Liver (tissue), 3 donors: ENCODE data around the gene DNAH10.

Source experiments
- ATF3 ChIP-seq: IDR thresholded peaks from 2 replicates; pipeline ENCODE4 v1.6.1; 2016; ENCODE audit warnings: antibody characterized with exemption
- CTCF ChIP-seq: fragments of 150-350 bp; IDR thresholded peaks from 2 replicates; pipeline ENCODE4 v1.5.1; 2017; ENCODE audit warnings: improper control_type of control experiment, low read depth, low read length; ENCODE audit not compliant: missing input control
- EGR1 ChIP-seq, 2 donors: IDR thresholded peaks; 2 replicates each; pipeline ENCODE4 v1.6.1; 2016 to 2018; ENCODE audit warnings: antibody characterized with exemption in 2 of 2, low read depth in 2 of 2
- FOXA2 ChIP-seq: IDR thresholded peaks from 2 replicates; pipeline ENCODE4 v1.6.1; 2016; ENCODE audit warnings: antibody characterized with exemption
- GABPA ChIP-seq, 2 donors: IDR thresholded peaks in 1 of 2; conservative IDR thresholded peaks in 1 of 2; 2 replicates each; pipeline ENCODE4 v1.6.1; 2016; ENCODE audit warnings: antibody characterized with exemption in 2 of 2, mild to moderate bottlenecking in 1 of 2, moderate library complexity in 1 of 2
- JUND ChIP-seq, 2 donors: IDR thresholded peaks; 2 replicates each; pipeline ENCODE4 v1.6.1; 2016; ENCODE audit warnings: antibody characterized with exemption in 2 of 2
- MAX ChIP-seq: IDR thresholded peaks from 2 replicates; pipeline ENCODE4 v1.6.1; 2016; ENCODE audit warnings: antibody characterized with exemption
- RAD21 ChIP-seq, 2 donors: IDR thresholded peaks; 2 replicates each; pipeline ENCODE4 v1.6.1; 2016; ENCODE audit warnings: antibody characterized with exemption in 2 of 2, mild to moderate bottlenecking in 2 of 2
- REST ChIP-seq: IDR thresholded peaks from 2 replicates; pipeline ENCODE4 v1.6.1; 2016; ENCODE audit warnings: antibody characterized with exemption, mild to moderate bottlenecking
- RXRA ChIP-seq, 2 donors: IDR thresholded peaks; 2 replicates each; pipeline ENCODE4 v1.6.1; 2017 to 2018; ENCODE audit warnings: antibody characterized with exemption in 2 of 2, mild to moderate bottlenecking in 1 of 2
- TAF1 ChIP-seq: conservative IDR thresholded peaks from 2 replicates; pipeline ENCODE4 v1.6.1; 2016; ENCODE audit warnings: antibody characterized with exemption, mild to moderate bottlenecking
- YY1 ChIP-seq: IDR thresholded peaks from 2 replicates; pipeline ENCODE4 v1.6.1; 2016; ENCODE audit warnings: antibody characterized with exemption, mild to moderate bottlenecking
- ZBTB33 ChIP-seq: IDR thresholded peaks from 2 replicates; pipeline ENCODE4 v1.6.1; 2016; ENCODE audit warnings: antibody characterized with exemption
- donor health status: healthy.
- donor health status: healthy.

GRCh38 chr12:123834845-123835244 lies 72.7 kb downstream of the DNAH10 start:
- TF ChIP-seq ATF3, result no peak
- no peak for TF ChIP-seq REST
- no peak for TF ChIP-seq JUND (IDR thresholded peaks at IDR 0.05)
- TF ChIP-seq CTCF, result no peak
- no peak for TF ChIP-seq YY1
- no peak for TF ChIP-seq RAD21 (IDR thresholded peaks at IDR 0.05)
- TF ChIP-seq TAF1, result no peak
- TF ChIP-seq GABPA (IDR thresholded peaks at IDR 0.05 in 1 of 2, conservative IDR thresholded peaks at IDR 0.05 in 1 of 2), result no peak
- no peak for TF ChIP-seq MAX
- TF ChIP-seq EGR1 (IDR thresholded peaks at IDR 0.05; ENCODE audit: low read depth in 2 of 2), result no peak
- no peak for TF ChIP-seq ZBTB33
- no peak for TF ChIP-seq FOXA2
- TF ChIP-seq RXRA (IDR thresholded peaks at IDR 0.05), result no peak
